Measurements from ENCODE around the gene DSCAML1. TPM values are rescaled to one million over a fixed set of nuclear protein-coding genes. Genes with fewer than 3 reads are reported as not detected.

DSCAML1 gene
- total and polyA plus RNA-seq, 10 of the 15 experiments (the other 5 are each of a cell fraction or from before 2014, with no cell fraction given) = 0.03 to 0.18 (median 0.06) TPM; not detected in 1

DNA sequence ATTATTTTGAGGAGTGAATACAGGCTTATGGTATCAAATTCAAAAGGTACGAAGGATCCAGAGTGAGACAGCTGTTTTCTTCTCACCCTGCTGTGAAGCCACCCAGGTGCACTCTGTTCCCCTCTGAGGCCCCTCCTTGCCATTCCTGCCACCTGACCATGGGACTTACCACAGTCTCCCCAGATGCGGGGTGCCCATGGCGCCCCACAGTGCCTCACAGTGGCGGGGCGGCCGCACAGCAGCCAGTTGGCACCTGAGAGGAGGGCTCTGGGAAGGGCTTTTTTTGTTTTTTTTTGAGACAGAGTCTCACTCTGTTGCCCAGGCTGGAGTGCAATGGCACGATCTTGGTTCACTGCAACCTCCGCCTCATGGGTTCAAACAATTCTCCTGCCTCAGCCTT is 317.6 kb downstream of the DSCAML1 start:
- BruUV-seq (replicated peaks) = no TSS peak
- no peaks in the 10 kb centered on the region for H3K9me3 ChIP-seq (replicated peaks; ENCODE audit: control insufficient read depth, insufficient read depth, low read length)
- WGBS (ENCODE audit: insufficient coverage, insufficient replicate concordance, low lambda C conversion rate, missing lambda C conversion rate) = 20% methylated on average over 8 of the region's 8 CpGs
- H3K4me2 ChIP-seq (ENCODE audit: control insufficient read depth, insufficient read depth) = no peak overlapping the region
- no peaks in the 10 kb centered on the region for H3K4me1 ChIP-seq (ENCODE audit: control insufficient read depth, insufficient read depth, low read length)
- H3K36me3 ChIP-seq (ENCODE audit: control insufficient read depth in 2 of 2, insufficient read depth in 2 of 2, low read length in 1 of 2) = no peaks in the 10 kb centered on the region
- ChIA-PET RAD21 (ENCODE audit: unreplicated experiment) (interaction anchor here (1.7 to 4.5 kb wide), 4 partner anchors 22 to 54 kb away, joined by 6 to 23 read pairs (median 11); no protein-coding TSS in a partner anchor), SMC1A (ENCODE audit: uncharacterized antibody, unreplicated experiment) (interaction anchor here (0.8 to 2.7 kb wide), 6 partner anchors 19 to 53 kb away, joined by 3 to 15 read pairs (median 5); no protein-coding TSS in a partner anchor), POLR2A (interaction anchor here (0.7 kb wide), 1 partner anchor 13 kb away, joined by 3 read pairs; no protein-coding TSS in a partner anchor), CTCF (interaction anchor here (0.7 to 4.7 kb wide), 14 partner anchors 10 to 211 kb away, joined by 3 to 65 read pairs (median 4); no protein-coding TSS in a partner anchor)
- DNase-seq (ENCODE audit: low read depth, low spot score) (no peak), ATAC-seq (peak; percentile 75), FAIRE-seq (no peak)
- in situ Hi-C loops (cut with MboI) (no loop called here), intact Hi-C loops (cut with micrococcal nuclease; ENCODE audit: unreplicated experiment) (loop anchor here (2.0 kb wide), 1 partner anchor 53 kb away; no protein-coding TSS in a partner anchor)
- no peak overlapping the region for H3K27ac ChIP-seq (ENCODE audit: control insufficient read depth, insufficient read depth)
- H3K9ac ChIP-seq (ENCODE audit: control insufficient read depth, insufficient read depth, low read length) = no peak overlapping the region
- no peak overlapping the region for H3K4me3 ChIP-seq
- H4K20me1 ChIP-seq (ENCODE audit: control insufficient read depth, insufficient read depth) = no peaks in the 10 kb centered on the region; the same call in 1 of the 2 replicates
- H3K27me3 ChIP-seq (replicated peaks in 1 of 2; ENCODE audit: control insufficient read depth in 2 of 2, insufficient read depth in 2 of 2, low read length in 1 of 2) = no peaks in the 10 kb centered on the region; a peak in 1 of 4 replicates
- H3K79me2 ChIP-seq (ENCODE audit: control insufficient read depth, insufficient read depth, low read length) = no peaks in the 10 kb centered on the region
- H2AFZ ChIP-seq (ENCODE audit: control insufficient read depth, low read depth, low read length) = no peak overlapping the region
- TF ChIP-seq TBL1XR1 (IDR thresholded peaks at IDR 0.05; ENCODE audit: low read depth, low read length) (no peak), BHLHE40 (IDR thresholded peaks at IDR 0.05; ENCODE audit: borderline replicate concordance in 1 of 2, low read depth in 2 of 2, low read length in 1 of 2) (0 out of 4 replicates have a peak, but pooled peaks of 1 of the 2 experiments have one; percentile 9), FOXK2 (IDR thresholded peaks at IDR 0.05) (no peak), MEF2B (IDR thresholded peaks at IDR 0.05; ENCODE audit: partially characterized antibody, poor library complexity, severe bottlenecking) (no peak), YY1 (IDR thresholded peaks at IDR 0.05; ENCODE audit: low read depth, low read length) (0 out of 2 replicates have a peak, but pooled peaks have one; percentile 28), GABPA (IDR thresholded peaks at IDR 0.05; ENCODE audit: low read depth) (no peak), KAT2A (conservative IDR thresholded peaks at IDR 0.05; ENCODE audit: control insufficient read depth, low read depth, low read length) (no peak), PAX8 (IDR thresholded peaks at IDR 0.05) (no peak), SMC3 (IDR thresholded peaks at IDR 0.05; ENCODE audit: borderline replicate concordance, low read length) (peak; percentile 25; the same call in 1 of the 2 replicates), WRNIP1 (IDR thresholded peaks at IDR 0.05; ENCODE audit: borderline replicate concordance, low read depth, low read length) (no peak), HDAC2 (IDR thresholded peaks at IDR 0.05) (no peak), HCFC1 (IDR thresholded peaks at IDR 0.05; ENCODE audit: low read length) (no peak), GATAD2B (conservative IDR thresholded peaks at IDR 0.05; ENCODE audit: low read depth) (no peak), MTA3 (IDR thresholded peaks at IDR 0.05; ENCODE audit: borderline replicate concordance, low read length) (no peak), SIX5 (IDR thresholded peaks at IDR 0.05; ENCODE audit: low read depth, low read length, severe bottlenecking) (no peak), RUNX3 (IDR thresholded peaks at IDR 0.05; ENCODE audit: low read length) (peak; percentile 20; the same call in 1 of the 2 replicates), HDAC6 (IDR thresholded peaks at IDR 0.05; ENCODE audit: unreplicated experiment) (no peak), ZNF384 (IDR thresholded peaks at IDR 0.05; ENCODE audit: borderline replicate concordance, low read depth, low read length) (no peak), STAT3 (IDR thresholded peaks at IDR 0.05; ENCODE audit: low read depth, low read length) (no peak), RB1 (IDR thresholded peaks at IDR 0.05; ENCODE audit: borderline replicate concordance) (no peak), NFYA (IDR thresholded peaks at IDR 0.05; ENCODE audit: borderline replicate concordance, low read depth, low read length) (no peak), SUPT20H (IDR thresholded peaks at IDR 0.05; ENCODE audit: borderline replicate concordance, control insufficient read depth, low read depth, low read length) (no peak), CHD4 (IDR thresholded peaks at IDR 0.05) (no peak), IKZF1 (conservative IDR thresholded peaks at IDR 0.05) (no peak), NBN (IDR thresholded peaks at IDR 0.05) (no peak), FOXM1 (IDR thresholded peaks at IDR 0.05; ENCODE audit: low read depth, low read length) (no peak), MTA2 (IDR thresholded peaks at IDR 0.05; ENCODE audit: low read depth) (no peak), CHD2 (IDR thresholded peaks at IDR 0.05; ENCODE audit: borderline replicate concordance, low read depth, low read length) (no peak), MXI1 (IDR thresholded peaks at IDR 0.05; ENCODE audit: low read depth, low read length) (no peak)
- TF ChIP-seq, protein P1, sequence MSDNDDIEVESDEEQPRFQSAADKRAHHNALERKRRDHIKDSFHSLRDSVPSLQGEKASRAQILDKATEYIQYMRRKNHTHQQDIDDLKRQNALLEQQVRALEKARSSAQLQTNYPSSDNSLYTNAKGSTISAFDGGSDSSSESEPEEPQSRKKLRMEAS (IDR thresholded peaks at IDR 0.05; ENCODE audit: low read depth, low read length) = no peak

Measured in GM12878 (cell line).